Stimulated activated CD4-positive, alpha-beta T cell treated with anti-CD3 and anti-CD28 coated beads, Interleukin-1b, Interleukin-23, amount 100 ng/mL, for 48 hours (primary cell): ENCODE results near the gene FAM131C.
"Not testable (repeated sequence)": the region's sequence is repeated elsewhere in the genome, so short reads cannot be mapped to it uniquely, and the experiment has no call there.

Source experiments
- DNase-seq: peaks from one replicate; pipeline ENCODE4 v3.0.0-alpha.2; 2020

The FAM131C gene

DNA sequence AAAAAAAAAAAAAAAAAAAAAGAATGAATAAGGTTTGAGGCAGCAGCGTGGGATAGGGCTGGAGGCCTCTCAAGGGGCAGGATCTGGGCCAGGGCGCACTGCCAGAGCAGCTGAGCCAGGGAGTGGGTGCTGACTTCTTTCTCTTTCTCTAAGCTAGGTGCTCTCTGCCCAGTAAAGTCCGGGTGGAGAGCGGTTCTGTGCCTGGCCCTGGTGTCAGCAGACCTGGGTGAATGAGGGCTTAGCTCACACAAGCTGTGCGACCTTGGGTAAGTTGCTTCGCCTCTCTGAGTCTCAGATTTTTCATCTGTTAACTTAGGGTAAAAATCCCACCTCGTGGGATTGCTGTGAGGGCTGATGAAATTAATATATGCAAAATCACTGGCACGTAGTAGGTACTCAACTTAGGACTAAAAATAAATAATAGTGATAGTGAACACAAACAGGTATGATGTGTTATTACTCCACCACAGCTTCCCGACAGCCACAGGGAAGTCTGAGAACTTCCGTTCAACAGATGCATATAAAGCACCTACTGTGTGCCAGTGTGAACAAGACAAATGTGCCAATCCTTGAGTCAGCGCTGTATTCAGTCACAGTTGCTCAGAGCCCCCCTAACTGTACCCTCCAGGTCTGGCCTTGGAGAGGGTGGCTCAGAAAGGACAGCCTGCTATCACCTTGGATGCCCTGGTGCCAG is 2.0 kb upstream of the FAM131C start:
- DNase-seq, result no peak

DNA sequence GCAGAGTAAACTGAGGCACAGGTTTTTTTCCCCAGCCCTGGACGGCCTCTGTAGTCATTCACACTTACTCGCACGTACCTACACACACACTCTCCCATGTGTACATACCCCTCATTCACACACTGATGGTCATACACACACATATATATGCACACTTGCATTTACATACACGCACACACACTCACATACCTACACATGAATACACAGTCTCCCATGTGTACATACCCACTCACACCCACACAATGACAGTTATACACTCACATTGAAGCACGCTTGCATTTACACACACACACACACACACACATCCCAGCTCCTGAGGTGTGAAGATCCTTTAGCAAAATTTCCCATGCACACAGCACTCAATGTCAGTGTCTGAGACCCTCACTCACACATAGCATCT is 766 bp upstream of the FAM131C start:
- DNase-seq, result no peak

DNA sequence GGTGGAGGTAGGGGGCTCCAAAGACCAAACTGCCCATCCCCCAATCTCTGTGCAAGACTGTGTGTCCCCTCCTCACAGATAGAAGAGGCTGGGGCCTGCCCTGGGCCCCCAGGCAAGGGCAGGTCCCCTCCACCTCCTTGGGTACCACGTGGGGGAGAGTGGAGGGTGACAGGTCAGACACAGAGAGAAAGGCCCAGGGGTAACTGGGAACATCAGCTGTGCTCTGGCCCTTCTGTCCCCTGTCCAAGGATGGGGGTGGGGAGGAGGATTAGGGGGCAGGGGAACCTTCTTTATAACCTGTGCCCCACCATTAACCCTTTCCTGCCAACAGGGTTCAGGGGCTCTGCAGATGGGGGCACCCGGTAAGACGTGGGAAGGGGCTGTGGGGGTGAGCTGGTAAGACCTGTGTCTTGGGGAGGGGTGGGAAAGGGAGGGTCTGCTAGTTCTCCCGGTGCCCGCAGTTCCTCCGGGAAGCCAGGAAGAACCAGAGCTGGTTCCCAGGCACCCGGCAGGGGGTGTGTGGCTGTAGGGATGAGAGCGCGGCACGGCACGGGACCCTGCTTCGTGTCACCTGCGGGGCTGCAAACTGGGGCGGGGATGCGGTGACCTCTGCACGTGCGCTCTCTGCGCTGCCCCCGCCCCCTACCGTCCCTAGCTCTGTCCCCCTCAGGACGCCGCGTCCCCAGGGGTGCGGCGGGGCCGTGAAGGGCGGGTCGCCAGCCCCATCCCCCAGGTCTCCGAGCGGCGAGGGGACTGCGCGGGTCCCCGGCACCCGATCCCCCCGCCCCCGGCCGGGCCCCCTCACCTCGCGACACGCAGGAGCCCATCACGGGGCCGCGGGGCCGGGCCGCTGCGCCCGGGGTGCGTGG is 601 bp downstream of the FAM131C start:
- no peak for DNase-seq

DNA sequence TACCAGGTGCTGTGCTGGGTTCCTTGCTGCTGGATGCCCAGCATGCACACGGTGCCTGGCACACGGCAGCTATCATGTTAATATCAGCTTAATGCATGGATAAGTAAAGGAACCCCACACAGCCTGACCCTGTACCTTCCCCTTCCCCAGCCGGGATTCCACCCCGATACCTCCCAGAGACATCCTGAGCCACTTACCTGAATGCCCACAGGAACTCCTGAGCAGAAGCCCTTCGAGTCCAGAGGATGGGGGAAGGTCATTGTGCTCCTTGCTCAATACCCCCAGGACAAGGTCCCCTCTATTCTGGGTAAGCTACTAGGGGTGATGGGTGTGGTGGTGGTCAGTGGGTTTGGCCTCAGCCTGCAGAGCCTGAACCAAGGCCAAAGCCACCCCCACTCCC is 1.4 kb downstream of the FAM131C start:
- DNase-seq, result no peak

DNA sequence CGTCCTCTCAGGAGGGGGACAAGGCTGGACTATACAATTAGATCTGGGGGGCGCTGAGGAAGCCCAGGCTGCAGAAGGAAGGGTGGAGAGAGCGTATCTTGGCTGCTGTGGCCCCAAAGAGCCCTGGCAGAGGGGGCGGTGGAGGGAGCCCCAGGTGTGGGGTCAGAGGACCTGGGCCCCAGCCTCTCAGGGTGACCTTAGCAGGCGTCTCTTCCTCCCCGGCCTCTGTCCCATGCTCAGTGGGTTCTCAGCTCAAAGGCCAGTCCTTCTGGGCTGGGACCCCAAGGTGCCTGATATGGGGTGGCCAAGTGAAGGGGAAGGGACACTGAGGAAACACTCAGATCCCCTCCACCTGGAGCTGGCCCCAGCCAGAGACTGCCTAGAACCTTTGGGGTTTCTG is 1.8 kb downstream of the FAM131C start:
- DNase-seq, result no peak

DNA sequence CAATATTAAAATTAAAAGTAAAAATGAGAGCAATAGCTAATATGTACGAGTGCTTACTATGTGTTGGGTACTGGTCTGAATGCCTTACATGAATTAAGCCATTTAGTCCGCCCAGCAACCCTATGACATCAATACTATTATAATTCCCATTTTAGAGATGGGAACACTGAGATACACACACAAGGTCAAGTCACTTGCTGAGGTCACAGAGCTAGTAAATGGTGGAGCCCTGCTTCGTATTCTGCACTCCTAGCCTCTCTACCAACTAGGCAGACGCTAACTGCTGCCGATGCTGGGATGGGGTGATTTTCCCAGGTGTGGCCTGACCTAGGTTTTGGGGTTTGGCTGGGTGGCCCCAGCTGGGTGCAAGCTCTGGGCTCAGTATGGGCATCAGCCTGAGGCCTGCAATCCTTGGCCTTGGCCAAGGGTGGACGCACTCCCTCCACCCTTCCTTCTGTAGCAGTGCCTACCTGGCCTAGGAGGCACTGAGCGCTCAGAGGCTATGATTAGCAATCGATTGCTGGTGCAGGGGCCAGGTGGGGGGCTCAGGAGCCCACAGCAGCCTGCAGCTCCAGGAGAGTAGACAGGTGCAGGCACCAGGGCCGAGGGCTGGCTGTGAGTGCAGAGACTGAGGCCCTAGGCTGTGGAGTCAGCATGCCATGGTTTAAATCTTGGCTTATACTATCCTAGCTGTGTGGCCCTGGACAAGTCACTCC is 2.7 kb downstream of the FAM131C start:
- DNase-seq, result no peak

DNA sequence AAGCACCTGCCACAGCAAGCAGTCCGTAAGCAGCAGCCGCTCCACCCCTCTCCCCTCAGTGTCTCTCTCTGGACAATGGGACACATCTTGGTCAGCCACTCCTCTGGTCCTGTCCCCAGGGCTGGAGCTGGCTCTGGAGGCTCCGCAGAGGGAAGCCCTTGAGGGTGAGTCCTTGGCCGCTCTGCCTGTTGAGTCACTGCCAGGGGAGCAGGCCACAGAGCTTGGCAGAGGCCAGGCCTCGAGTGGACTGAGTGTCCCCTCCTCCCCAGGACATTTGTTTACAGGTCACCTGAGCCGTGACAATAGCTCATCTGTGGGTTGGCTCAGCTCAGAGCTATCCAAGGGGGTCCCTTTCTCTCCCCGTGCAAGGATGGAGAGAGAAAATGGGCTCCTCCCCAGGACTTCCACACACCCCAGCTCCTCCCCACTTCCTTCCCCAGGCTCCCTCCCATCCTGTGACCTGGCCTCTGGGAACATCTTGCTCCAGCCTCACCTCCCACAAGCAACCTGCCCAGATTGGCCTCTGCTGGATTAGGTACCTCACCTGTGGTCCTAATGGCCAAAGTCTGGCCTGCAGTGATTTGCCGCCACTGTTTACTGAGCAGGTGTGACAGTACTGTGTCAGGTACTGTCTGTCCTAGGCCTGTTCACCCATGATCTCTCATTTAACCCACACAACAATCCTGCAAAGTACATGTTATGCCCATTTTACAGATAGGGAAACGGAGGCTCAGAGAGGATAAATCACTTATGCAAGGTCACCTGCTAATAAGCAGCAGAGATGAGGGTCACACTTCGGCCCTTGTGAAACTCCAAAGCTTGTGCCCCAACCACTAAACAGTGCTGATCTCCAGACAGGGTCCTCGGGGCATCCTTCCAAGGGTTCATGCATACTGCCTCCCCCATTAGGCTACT is 4.8 kb downstream of the FAM131C start:
- no peak for DNase-seq

DNA sequence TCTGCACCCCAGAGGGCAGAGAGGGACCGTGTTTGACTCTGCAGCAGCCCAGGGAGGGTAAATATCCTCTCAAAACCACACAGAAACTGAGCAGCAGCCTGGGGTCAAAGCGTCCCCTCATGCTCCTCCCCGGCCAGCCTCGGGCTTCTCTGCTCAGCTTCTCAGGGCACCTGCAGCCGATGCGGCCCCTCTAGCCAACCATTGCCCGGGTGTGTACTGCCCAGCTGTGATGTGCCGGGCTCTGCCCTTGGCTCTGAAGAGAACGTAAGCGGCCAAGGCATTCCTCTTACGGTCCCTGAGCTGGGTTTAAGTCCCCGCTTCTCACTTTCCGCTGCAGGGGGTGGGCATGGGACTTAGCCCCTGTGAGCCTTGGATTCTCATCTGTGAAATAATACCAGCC is 5.5 kb downstream of the FAM131C start:
- no peak for DNase-seq

DNA sequence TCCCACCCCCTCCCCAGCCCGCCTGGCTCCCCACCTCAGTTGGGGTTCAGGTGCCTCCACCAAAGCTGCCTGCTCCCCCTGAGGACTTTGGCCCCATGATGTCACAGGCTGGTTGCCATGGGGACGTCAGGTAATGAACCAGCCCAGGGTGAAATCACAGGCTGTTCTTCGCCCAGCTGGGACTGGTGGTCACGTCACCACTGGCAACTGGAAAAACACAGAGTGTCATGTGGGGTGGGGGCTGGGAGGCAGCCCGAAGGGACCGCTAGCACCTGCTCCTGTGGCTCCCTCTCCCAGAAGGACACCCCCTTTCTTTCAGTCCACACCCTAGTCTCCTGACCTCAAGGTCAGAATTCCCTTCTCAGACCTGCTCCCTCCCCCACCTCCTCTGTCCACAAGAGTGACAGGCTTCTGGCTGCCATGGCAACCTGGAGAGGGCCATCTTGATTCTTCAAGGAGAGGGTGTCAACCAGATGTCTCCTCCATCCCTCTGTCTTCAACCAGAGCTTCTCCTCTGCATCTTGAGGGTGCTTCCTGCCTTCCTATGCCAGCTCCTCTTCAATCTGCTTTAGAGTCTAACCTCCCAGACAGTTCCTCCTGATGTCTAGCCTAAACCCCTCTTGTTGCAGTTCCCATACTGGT is 6.2 kb downstream of the FAM131C start:
- DNase-seq, result no peak

DNA sequence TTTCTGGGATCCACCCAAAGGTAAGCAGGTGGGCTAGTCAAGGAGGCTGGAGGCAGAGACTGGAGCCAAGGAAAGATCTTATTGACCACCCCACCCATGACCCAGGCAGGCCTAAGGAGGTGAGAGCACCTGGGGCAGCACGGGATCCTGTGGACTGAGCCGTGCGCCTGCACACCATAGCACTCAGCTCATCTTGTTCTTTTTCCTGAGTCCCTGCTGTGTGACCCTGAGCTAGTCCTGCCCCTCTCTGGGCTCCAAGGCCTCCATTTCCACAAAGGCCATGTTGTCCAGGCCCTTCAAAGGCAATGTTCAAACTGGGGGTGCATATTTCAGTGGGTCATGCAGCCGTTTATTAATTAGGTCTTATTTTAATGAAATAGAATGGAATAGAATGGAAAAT is 7.2 kb downstream of the FAM131C start:
- DNase-seq, result no peak

DNA sequence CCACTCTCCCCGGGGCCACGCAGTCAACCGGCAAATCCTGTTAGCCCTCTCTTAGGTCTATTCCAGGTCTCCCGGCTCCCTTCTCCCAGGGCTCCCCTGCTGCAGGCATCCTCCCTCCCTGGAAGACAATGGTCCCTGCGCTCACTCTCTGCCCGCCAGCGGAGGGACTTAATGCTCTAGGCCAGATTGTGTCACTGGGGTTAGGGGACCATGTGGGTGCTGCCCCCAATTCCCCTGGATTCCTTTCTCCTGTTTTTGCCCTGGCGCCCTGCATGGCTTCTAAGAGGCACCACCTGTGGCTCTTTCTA is 8.2 kb downstream of the FAM131C start:
- no peak for DNase-seq

DNA sequence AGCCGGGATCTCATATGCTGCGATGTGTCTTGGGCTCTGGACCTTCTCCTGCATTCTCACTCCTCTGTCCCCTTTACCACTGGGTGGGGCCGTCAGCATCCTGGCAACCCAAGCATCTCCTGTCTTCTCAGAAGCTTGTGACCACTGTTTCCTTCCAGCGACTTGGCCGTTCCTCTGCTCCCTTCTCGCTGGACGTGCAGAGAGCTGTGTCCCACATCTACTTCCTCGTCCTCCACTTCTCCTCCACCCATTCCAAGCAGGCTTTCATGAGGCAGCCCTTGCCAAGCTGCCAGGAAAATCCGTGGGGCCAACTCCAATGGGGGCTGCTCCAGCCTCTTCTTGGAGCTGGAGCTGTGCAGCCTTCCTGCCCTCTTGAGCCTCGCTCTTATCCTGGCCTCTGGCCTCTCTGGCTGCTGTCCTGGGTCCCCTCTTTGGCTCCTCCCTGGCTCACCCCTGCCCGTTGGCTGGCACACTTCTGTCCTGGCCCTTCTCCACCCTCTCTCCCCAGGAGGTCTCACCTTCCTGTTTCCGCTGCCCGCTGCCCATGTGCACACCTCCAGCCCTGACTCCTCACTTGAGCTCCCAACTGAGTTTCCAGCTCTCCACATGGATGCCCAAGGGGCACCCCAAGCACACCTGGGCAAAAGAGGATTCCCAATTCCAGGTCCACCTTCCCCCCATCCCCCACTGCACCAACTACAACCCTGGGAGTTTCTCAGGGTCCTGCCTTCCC is 8.7 kb downstream of the FAM131C start:
- no peak for DNase-seq

DNA sequence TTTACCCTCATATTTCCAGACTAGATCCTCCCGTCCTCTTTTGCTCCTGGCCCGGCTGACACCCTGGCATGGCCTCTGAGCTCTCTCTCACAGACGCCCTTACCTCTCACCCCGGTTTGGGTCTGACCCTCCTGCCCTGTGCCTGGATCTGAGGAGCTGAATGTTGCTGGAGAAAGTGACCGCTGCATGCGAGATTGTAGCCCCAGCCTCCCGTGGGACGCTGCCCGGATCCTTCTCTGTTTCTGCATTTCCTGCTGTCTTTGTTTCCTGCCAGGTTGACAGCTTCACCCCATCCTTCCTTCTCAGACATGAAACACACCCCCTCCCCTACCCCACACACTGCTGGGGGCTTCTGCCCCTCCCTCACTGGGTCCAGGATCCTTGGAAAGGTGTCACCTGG is 9.5 kb downstream of the FAM131C start:
- no peak for DNase-seq

DNA sequence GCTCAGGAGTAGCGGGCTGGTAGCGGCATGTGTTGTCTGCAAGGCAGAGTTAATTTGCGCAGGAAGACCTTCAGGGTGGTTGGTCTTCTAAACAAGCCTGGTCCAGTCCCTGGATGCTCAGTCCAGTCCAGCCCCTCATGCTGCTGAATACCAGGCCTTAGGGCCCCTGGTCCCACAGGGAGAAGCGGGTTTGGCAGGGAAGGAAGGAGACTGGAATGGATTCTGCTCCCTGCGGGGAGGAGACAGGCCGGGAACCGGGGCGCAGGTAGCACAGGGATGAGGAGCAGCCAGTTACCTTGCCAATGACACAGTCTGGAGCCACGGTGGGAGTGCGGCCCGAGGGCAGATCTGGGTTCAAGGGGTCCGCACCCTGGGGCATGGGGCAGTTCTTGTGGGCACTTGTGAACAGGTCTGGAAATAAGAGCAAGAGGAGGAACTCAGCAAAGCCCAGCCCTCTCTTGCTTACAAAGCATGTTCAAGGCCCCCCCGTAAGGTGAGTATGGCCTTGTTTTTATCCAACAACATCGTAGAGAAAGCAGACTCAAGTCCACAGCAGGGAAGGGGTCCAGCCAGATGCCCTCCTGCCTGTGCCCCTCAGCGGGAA is 10.1 kb downstream of the FAM131C start:
- no peak for DNase-seq

DNA sequence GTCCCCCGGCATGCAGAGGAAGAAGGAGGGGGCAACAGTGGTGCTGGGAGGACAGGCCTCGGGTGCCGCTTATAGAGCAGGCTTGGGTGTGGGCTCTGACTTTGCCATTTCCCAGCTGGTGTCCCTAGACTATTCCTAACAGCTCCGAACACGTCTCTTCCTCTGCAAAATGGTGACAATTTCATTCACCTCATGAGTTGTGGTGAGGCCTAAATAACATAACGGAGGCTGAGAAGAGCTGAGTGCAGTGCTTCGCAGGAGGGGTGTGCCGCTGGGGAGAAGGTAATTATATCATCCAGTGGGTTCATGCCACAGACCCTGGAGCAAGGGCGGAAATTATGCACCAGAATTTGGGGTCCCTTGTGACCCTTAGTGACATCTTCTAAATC is 10.8 kb downstream of the FAM131C start:
- not testable (repeated sequence) for DNase-seq

DNA sequence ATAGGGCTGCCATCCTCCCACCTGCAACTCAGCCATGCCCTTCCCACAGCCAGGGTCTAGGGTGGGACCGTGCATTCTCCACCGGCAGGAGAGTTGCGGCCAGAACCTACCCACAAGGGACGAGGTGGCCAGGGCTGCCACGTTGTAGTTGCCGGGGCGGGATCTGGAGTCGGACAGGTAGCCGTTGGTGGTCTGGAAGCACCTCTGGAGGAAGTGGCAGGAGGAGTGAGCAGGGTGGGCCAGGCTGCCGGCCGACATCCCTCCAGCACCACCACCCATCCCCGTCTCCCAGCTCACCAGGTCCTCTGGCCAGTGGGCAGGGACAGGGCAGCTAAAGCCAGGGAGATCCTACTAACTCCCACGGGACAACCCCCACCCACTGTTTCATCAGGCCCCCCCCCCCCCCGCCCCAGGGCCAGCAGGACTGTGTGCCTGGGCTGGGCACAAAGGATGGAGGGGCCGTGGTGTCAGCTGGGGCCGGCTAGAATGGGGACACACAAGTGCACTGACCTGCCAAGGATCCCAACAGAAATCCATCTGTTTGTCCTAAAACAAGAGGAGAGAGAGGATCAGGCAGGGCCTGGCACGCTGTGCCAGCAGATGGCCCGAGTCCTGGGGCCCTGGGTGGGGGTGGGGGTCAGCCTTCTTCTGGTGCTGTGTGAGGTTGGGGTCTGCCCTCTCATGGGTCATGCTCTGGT is 11.3 kb downstream of the FAM131C start:
- not testable (repeated sequence) for DNase-seq

DNA sequence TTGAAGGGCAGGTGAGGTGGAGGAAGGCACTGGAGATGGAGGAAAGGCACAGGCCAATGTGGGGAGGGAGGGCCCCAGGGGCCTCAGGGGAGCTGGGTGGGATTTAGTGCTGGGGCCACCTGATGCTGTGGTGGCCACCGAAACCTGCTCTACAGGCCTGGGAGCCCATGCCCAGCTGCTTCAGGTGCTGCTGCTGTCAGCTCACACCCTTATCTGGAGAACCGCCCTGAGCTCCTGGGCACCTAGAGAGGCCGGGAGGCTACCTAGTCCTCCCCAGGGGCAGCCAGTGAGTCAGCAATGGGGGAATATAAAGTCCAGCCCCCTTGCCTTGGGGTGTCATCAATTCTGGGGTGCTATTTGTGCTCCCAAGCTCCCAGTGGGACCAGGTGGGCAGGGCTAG is 12.2 kb downstream of the FAM131C start:
- DNase-seq, result no peak

DNA sequence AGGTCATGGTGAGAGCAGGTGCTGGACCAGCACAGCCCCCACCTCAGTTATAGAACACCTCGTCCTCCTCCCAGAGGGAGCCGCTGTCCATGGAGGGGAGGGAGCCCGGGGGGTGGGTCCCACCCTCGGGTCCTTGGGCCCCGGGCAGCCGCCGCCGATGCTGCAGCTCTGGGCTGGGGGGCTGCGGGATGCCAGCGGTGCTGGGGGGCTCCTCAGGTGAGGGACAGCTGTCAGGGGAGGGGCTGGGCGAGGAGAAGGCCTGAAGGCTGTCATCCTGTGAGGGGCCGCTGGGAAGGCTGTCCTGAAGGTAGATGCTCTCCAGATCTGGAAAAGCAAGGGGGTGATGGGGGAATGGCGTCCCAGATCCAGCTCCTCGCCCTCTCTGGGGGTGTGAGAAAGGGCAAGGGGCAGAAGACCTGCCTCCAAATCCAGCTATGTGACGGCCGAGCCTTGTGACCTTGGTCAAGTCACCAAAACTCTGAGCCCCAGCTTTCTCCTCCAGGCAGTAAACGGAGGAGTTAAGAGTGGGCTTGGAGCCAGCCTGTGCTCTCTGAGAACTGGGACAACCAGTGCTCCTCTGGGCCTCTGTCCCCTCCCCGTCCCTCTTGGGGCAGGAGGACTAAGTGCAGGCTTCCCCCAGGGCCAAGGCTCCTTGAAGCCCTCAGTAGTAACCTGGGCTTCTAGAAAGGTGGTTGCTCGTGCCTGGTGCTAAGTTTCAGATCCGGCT is 14.9 kb downstream of the FAM131C start:
- not testable (repeated sequence) for DNase-seq

DNA sequence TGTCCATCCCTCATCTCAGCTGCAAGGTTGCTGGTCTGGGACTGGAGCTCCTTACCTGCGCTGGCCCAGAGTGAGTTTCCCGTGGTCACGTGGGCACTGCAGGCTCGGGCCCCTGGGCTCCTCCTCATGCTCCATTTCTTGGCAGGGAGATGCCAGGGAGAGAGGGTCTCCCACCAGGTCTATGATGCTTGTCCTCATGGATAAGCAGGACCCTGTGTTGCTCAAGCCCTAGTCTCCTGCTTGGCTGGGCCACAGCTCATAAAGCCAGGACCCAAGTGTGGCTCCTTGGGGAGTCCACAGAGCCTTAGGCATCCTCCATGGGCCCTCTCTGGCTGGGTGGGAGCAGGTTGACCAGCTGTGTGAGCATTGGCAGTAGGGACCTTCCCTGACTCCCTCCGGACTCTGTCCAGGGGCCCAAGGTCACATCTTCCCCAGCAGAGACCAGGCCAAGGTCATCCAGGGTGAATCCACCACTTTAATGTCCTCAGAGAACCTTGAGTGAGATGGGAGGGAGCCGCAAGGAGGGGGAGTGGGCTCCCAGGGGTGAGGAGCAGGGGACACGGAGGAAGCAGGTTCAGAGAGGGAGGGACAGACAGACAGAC is 16.0 kb downstream of the FAM131C start:
- DNase-seq, result not testable (repeated sequence)
